ENCODE measurements around the gene PET100. TPM values are rescaled to one million over a fixed set of nuclear protein-coding genes. Genes with fewer than 3 reads are reported as not detected.

Gene PET100
- total and polyA plus RNA-seq, 2 experiments from 2014 or later: 8.6 to 636 TPM

GRCh38 chr19:7614859-7615741 is 14.5 kb upstream of the PET100 start:
- no peaks in the 10 kb centered on the region for H3K36me3 ChIP-seq (ENCODE audit: insufficient read depth)
- no peak overlapping the region for H3K27ac ChIP-seq (ENCODE audit: low read depth)
- no peaks in the 10 kb centered on the region for H3K27me3 ChIP-seq (ENCODE audit: insufficient read depth)
- H3K4me3 ChIP-seq: no peak overlapping the region
- no peaks in the 10 kb centered on the region for H3K9me2 ChIP-seq (ENCODE audit: insufficient read depth)
- Mint-ChIP-seq H3K27ac (no peak overlapping the region; the same call in 1 of the 2 replicates), H3K4me3 (no peak overlapping the region), H3K36me3 (ENCODE audit: low read depth) (peaks cover 25% of the 10 kb centered on the region), H3K27me3 (ENCODE audit: insufficient read depth, low read depth, poor library complexity) (peaks cover 8% of the 10 kb centered on the region), H3K9me3 (no peaks in the 10 kb centered on the region), H3K4me1 (no peaks in the 10 kb centered on the region)
- DNase-seq (ENCODE audit: low spot score) (no peak), ATAC-seq (no peak)
- no peaks in the 10 kb centered on the region for H3F3A ChIP-seq (replicated peaks; ENCODE audit: low read depth)
- TF ChIP-seq EZH2 (IDR thresholded peaks at IDR 0.05; ENCODE audit: low read depth, unreplicated experiment) (no peak), NANOG (IDR thresholded peaks at IDR 0.05; ENCODE audit: borderline replicate concordance) (no peak), STAT1 (IDR thresholded peaks at IDR 0.05; ENCODE audit: unreplicated experiment) (no peak), ZNF462 (CRISPR knock-in tag; IDR thresholded peaks at IDR 0.05) (no peak)
- H3K4me2 ChIP-seq: no peak overlapping the region
- no peaks in the 10 kb centered on the region for H3K4me1 ChIP-seq (ENCODE audit: insufficient read depth)
- no peaks in the 10 kb centered on the region; the same call in 1 of the 2 replicates for H4K20me1 ChIP-seq (replicated peaks; ENCODE audit: insufficient read depth)
- H3K79me2 ChIP-seq (replicated peaks; ENCODE audit: insufficient read depth): no peaks in the 10 kb centered on the region
- H2AFZ ChIP-seq: no peak overlapping the region

DNA sequence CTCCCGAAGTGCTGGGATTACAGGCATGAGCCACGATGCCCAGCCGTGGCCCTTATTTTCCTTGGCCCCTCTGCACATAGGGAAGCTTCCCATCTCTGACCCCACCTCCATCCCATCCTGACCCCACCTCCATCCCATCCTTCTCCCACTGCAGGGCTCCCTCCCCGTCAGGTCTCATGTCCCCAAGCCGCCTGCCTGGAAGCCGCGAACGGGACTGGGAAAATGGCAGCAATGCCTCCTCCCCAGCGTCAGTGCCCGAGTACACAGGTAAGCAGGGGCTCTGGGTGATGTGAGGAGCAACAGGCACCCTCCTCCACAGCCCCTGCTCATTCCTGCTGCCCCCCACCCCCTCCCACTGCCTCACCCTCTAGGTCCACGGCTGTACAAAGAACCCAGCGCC is 12.4 kb upstream of the PET100 start:
- ATAC-seq: no peak
- no peaks in the 10 kb centered on the region for H3K9me3 Mint-ChIP-seq
- TF ChIP-seq ZNF331 (CRISPR knock-in tag; IDR thresholded peaks at IDR 0.05; ENCODE audit: low read depth) (no peak), EZH2phosphoT487 (IDR thresholded peaks at IDR 0.05; ENCODE audit: unreplicated experiment) (no peak), CREB1 (CRISPR knock-in tag; IDR thresholded peaks at IDR 0.05; ENCODE audit: low read depth) (no peak), POLR2AphosphoS5 (IDR thresholded peaks at IDR 0.05; ENCODE audit: low read depth) (no peak), ETS1 (IDR thresholded peaks at IDR 0.05) (no peak), ZNF114 (CRISPR knock-in tag; IDR thresholded peaks at IDR 0.05) (no peak)
- TF ChIP-seq, protein P1, sequence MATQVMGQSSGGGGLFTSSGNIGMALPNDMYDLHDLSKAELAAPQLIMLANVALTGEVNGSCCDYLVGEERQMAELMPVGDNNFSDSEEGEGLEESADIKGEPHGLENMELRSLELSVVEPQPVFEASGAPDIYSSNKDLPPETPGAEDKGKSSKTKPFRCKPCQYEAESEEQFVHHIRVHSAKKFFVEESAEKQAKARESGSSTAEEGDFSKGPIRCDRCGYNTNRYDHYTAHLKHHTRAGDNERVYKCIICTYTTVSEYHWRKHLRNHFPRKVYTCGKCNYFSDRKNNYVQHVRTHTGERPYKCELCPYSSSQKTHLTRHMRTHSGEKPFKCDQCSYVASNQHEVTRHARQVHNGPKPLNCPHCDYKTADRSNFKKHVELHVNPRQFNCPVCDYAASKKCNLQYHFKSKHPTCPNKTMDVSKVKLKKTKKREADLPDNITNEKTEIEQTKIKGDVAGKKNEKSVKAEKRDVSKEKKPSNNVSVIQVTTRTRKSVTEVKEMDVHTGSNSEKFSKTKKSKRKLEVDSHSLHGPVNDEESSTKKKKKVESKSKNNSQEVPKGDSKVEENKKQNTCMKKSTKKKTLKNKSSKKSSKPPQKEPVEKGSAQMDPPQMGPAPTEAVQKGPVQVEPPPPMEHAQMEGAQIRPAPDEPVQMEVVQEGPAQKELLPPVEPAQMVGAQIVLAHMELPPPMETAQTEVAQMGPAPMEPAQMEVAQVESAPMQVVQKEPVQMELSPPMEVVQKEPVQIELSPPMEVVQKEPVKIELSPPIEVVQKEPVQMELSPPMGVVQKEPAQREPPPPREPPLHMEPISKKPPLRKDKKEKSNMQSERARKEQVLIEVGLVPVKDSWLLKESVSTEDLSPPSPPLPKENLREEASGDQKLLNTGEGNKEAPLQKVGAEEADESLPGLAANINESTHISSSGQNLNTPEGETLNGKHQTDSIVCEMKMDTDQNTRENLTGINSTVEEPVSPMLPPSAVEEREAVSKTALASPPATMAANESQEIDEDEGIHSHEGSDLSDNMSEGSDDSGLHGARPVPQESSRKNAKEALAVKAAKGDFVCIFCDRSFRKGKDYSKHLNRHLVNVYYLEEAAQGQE (IDR thresholded peaks at IDR 0.05; ENCODE audit: unreplicated experiment): no peak

More for the DNA sequence above, 12.4 kb upstream of the PET100 start:
- Mint-ChIP-seq H3K36me3 (ENCODE audit: low read depth) (peaks cover 30% of the 10 kb centered on the region), H3K4me3 (no peak overlapping the region), H3K4me1 (no peaks in the 10 kb centered on the region), H3K27me3 (ENCODE audit: insufficient read depth, low read depth, poor library complexity) (peaks cover 8% of the 10 kb centered on the region), H3K27ac (no peak overlapping the region)
- DNase-seq (ENCODE audit: low spot score): no peak
- Histone ChIP-seq H3K27me3 (ENCODE audit: insufficient read depth) (no peaks in the 10 kb centered on the region), H4K20me1 (replicated peaks; ENCODE audit: insufficient read depth) (no peaks in the 10 kb centered on the region; the same call in 1 of the 2 replicates), H3K4me3 (no peak overlapping the region), H3K9me2 (ENCODE audit: insufficient read depth) (no peaks in the 10 kb centered on the region), H3K79me2 (replicated peaks; ENCODE audit: insufficient read depth) (no peaks in the 10 kb centered on the region), H3K27ac (ENCODE audit: low read depth) (no peak overlapping the region), H3K36me3 (ENCODE audit: insufficient read depth) (no peaks in the 10 kb centered on the region), H3K4me1 (ENCODE audit: insufficient read depth) (no peaks in the 10 kb centered on the region), H3F3A (replicated peaks; ENCODE audit: low read depth) (no peaks in the 10 kb centered on the region), H3K4me2 (no peak overlapping the region), H2AFZ (no peak overlapping the region)
